ENCODE measurements around the gene PTTG2.

GRCh38 chr4:37976507-37976906 lies 16.3 kb downstream of the PTTG2 start:
- TF ChIP-seq SUZ12 (IDR thresholded peaks at IDR 0.05) (no peak), BHLHE40 (IDR thresholded peaks at IDR 0.05; ENCODE audit: borderline replicate concordance) (no peak), SP1 (IDR thresholded peaks at IDR 0.05) (no peak), HDGF (IDR thresholded peaks at IDR 0.05; ENCODE audit: borderline replicate concordance) (no peak)
